ENCODE data around the gene CHIT1.

CHIT1 gene

DNA sequence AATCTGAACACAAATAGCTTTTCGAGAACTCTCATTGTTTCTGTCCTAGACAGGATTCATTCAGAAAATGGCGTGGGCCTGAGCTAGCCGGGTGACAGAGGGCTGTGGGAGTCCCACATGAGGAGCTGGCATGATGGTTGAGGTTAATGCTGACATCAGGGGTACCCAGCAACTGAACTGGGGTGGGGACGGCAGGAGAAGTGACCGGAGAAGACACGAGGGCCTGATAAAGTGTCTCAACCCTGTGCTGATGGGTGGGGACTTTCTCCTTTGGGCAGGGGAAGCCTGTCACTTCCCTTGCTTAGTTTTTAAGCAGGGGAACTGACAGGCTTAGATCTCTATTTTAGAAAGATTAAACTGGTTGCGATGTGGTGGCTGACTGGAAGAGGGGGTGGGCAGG is 14.6 kb downstream of the CHIT1 start:
- DNase-seq, result no peak

DNA sequence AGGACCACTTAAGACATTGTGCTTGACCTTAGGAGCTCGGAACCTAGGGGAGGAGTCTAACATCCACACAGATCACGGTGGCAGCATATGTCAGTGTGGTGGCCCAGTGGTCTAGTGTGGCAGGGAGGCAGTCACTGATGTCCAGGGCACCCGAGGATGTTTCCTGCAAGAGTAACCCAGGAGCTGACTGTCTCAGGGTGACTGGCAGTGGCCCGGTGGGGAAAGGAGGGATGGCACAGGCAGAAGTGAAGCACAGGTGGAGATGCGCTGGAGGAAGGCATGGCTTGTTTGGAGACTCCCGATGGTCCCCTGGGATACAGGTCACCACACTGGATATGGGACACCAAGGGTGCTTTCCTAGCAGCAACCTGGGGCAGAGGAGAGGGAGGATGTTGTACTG is 16.3 kb downstream of the CHIT1 start:
- no peak for DNase-seq

DNA sequence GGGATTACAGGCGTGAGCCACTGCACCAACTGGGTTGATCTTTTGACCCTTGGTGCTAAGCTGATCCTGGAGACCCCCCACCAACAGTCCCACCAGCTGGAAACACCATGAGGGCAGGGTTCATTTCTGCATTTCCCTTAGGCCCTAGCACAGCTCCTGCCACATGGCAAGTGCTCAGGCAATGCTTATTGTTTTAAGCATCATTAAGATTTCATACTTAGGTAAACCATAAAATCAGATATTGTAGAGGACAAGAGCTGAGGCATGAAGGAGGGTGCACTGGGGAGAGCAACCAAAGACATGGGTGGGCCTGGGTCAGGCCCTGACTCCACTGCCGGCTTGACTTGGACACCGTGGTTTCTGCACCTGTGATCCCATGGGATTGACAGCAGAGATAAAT is 17.7 kb downstream of the CHIT1 start:
- DNase-seq, result no peak

DNA sequence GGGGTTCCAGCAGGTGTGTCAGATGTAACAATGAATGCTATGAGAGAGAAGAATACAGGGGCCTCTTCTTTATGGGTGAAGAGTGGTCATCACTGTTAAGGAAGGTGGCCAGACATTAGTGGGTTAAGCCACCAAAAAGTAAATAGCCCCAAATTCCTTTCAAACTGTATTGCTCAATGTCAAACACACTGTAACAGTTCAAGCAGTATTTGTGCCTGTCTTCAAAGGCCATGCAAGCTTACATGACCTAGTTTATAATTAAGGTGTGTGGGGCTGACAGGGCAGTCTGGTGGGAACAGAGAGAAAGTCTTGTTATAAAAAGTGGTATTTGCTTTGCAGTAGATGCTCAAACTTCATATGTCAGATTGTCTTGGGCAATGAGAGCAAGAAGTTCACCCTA is 18.5 kb downstream of the CHIT1 start:
- no peak for DNase-seq

DNA sequence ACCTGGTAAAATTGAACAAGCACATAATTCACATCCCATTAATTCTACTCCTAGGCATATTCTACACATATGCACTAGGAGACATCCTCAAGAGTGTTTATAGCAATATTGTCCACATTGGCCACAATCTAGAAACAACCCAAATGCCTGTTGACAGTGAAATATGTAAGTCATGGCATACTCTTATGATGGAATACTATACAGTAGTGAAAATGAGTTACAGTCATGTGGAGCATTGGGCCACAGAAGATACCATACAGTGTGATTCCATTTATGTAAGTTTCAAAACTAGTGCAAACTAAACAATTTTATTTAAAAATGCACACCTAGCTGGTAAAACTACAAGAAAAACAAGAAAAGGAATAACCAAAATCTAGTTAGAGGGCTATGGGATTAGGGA is 19.1 kb downstream of the CHIT1 start:
- no peak for DNase-seq

DNA sequence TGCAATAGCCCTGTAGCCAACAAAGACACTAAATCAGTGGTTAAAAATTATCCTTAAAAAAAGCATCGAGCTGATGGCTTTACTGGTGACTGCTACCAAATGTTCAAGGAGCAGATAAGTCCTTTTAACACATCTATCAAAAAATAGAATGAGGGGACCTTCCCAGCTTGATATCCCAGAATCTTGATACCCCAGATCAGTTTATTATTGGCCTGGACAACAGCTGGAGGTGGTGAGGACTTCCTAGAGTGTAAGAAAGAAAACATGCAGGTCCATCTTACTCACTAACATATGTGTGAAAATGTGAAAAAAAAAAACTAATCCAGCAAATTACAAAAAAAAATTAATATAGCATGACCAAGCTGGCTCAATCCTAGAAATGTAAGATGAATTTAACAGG is 21.3 kb downstream of the CHIT1 start:
- no peak for DNase-seq

DNA sequence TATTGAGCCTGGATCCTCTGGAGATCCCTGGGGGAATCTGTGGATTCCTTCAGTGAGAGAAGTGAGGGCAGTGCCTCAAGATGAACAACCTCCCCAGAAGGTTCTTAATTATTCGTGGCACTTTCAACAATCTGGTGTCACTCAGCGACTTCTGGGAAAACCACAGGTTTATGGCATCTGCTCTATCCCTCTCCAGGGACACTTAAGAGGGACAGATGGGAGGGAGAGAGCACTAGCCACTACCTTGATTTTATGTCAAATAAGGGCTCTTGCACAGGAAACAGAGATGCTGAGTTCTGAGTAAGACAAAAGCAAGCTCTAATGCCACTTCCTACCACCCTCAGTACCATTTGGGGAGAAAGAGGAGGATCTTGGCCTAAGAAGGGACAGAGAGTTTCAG is 21.7 kb downstream of the CHIT1 start:
- no peak for DNase-seq

DNA sequence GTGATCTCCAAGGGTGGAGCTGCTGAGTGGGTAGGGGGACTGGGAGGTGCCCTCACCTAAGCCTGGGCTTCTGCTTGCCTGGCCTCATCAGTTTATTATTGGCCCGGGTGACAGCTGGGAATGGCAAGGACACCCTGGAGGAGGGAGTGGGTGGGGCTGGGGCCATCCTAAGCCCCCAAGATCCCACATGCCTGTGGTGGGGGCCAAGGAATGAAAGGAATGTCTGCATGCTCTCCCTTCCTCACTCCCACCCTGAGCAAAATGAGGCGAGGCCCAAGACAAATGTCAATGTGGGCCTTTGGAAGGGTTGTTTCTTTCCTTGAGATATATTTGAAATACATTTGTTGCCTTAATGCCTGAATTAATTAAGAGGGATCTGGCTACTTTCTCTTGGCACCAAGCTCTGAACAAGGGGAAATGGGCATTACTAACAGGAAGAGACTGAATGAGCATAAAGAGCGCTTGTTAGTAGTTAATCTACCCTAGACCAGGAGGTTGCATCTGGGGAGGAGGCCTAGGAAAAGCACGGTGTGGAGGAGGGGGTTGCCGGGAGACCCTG is 23.3 kb downstream of the CHIT1 start:
- no peak for DNase-seq

DNA sequence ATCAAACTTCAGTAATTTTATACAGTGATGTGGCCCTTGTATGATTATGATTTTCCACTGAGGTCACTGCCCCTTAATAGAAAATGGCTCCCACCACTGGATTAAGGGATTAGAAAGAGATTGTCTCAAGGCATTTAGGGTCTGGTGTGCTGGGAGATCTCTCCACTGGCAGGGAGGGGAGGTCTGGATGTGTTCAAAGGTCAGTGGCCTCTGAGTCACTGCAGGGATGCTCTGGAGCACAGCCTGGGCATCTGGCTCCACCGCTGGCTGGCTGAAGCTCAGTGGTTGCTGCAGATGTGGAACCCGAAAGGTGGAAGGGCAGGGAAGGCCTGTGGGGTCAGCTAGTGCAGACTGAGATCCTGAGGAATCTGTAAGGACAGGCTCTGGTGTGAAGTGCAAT is 24.7 kb downstream of the CHIT1 start:
- no peak for DNase-seq

DNA sequence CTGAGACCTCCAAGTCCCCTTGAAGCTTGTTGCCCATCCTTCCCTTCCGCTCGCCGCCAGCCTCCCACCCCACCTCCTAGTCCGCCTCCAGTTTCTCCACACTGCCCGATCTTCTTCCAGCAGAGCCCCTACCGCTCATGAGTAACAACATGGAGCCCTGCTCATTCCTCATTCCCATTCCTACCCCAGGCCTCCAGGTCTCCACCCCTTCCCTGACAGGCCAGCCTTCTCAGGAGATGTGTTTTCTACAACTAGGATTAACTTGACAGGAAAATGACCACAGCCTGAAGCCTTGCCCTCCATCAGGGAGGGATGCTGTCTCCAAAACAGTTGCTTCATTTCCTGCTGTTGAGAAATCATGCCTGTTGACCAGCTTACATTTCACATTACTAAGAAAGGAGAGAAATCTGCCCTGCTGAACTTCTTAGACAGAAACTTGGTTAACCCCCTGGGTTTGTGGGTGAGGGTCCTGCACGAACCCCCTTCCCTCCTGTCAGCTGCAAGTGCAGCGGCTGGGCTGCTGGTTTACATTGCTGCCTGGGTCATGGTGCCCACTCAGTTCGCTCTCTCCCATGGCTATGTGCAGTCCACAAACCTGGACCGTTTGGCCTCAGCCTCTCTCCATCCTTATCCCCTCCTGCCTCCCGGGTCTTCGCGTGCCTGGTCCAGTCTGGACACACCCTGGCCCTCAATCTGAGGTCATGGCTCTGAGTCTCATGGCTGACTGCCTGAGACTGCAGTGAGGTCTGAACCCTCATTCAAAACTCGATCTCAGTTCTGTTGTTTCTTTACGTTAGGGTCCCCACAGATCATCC is 26.8 kb downstream of the CHIT1 start:
- no peak for DNase-seq

DNA sequence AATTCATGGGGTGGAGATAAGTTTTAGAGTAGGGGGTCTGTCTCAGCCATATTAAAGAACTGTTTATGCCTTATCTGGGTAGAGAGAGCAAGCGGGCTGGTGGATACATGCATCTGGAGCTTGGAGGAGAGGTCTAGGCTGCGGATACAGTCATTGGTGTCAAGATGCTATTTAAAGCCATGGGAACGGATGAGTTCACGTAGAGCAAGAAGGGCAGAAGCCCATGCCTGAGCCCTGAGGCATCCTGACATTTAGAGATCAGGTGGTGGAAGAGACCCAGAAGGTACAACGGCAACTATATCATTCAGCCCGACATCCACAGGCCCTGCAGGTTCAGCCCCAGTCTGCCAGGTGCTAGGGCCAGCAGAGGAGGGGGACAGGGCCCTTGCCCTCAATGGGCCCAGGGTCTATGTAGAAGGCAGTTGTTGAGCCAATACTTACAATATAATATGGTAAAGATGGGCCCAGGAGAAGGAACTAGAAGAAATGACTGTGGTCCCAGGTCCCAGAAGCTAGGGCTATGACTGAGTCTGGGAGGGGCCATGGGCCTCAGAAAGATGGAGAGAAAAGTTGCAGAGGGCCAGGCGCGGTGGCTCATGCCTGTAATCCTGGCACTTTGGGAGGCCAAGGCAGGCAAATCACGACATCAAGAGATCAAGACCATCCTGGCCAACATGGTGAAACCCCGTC is 27.8 kb downstream of the CHIT1 start:
- DNase-seq, result no peak

DNA sequence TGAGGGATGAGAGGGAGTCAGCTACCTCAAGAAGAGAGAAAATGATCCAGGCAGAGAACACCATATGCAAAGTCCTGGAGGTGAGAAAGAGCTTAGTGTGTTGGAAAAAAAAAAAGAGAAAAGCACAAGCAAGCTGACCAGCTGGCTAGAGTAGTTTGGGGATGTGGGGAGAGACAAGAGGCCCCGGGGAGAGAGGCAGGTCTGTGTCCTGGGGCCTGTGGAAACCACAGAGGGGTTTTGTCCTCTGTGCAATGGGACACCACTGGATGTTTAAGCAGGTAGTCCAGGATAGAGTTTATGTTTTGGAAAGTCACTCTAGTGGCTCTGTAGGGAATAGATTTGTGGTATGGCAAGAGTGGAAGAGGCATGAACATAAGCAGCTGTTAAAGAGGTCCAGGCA is 28.6 kb downstream of the CHIT1 start:
- no peak for DNase-seq

DNA sequence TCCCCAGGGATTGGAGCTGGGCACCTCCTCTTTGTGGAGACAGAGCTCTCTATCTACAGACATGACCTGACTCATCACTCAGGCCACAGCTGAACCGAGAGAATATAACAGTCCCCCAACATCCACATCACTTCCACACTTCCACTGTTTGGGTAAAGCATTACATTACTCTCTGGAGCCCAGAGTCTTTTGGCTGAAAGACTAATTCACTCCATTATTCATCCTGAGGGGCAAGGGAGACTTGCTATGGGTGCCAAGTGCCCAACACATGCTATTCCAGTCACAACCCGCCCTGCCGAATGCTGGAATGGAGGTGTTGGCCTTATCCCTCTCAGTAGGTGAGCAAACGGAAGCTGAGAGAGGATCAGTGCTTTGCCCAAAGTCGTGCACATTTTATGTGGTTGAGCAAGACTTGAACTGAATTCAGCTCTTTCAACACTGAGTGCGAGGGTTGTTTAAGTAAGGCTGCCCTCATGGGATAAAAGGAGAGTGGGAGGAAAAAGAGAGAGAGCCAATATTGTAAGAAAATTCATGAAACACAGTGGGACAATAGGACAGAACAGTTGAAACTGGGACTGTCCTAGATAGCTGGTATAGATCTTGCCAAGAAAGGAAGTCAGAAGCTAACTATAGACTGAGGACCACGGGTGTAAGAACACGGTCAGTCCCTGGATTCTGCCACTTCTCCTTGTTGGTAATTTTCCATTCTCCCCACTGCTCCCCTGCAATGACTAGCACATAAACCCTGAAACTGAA is 29.5 kb downstream of the CHIT1 start:
- no peak for DNase-seq

DNA sequence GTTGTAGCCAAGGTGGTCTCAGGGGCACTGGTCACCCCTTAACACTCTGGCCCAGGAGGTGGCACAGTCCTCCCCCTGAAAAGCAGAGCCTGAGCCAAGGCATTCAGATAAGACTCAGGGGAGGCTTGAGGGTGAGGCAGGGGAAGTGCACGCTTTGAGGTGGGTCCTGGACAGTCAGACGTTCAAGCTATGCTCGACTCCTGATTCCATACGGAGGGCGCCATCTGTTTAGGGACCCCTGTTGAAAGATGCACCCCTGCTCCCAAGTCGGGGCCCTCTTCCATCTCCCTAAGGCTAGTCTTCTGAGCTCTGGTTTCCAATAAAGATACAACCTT is 30.0 kb downstream of the CHIT1 start:
- DNase-seq, result no peak

DNA sequence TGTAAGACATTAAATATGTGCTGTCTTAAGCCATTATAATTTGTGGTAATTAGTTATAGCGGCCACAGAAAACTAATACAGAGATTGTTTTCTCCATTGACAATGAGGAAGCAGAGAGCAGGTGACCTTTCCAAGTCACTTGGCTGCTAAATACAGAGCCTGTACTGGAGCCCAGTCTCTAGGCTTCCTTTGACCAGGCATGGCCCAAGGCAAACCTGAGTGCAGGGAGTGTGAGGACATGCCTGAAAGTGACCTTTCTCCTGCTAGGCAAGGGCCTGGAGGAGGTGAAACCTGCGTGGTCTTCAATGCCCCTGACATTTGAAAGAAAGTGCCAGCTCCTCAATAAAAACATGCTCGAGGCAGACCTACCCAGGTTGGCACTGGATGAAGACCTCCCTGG is 30.5 kb downstream of the CHIT1 start:
- no peak for DNase-seq

DNA sequence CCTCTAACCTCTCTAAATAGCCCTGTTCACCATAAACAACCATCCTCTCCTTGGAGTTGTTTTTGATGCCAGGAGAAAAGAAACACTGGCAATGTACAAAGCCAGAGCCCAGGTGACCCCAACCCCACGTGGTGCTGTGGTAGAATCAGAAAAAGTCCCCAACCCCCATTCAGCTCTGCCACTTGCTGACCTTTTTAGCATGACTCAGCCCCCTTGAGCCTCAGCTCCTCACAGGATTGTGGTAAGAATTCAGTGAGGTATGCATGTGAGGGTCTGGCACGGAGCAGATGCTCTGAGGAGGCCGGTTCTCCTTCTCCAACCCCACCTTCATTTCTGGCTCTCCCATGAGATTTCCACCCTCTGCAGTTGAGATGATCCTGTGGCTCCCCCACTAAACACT is 31.8 kb downstream of the CHIT1 start:
- no peak for DNase-seq

DNA sequence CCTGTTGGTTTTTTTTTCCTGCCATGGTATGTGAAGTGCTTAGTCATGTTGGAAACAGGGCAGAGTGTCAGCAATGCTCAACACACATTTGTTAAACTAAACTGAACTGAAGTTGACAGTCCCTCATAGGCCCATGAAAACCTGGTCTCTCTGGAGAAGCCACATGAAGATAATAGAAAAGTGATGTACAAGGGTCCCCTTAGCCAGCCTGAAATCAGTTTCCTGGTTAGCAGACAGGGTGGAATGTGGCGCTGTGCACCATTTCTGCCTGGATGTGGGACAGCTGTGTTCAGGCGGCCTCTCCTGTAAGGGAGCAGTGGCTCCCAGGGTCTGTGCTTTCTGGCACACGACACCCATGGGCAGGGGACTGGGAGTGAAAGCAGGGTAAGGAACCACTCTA is 33.1 kb downstream of the CHIT1 start:
- no peak for DNase-seq

DNA sequence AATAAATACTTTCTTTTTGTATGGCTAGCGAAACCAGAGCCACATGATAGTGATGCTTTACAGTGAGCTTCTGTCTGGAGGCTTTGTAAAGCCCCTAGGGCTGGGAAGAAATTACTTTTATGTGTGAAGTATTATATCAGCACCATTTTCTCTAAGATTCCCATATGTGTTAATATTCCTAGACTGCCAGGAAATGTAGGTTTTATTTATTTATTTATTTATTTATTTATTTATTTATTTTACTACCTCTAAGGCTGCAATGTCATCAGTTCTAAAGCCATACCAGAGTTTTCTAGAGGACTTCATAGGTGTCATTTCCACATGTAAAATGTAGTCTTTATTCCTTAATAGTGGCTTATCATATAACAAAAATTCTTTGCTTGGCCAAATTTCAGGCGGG is 38.5 kb downstream of the CHIT1 start:
- no peak for DNase-seq

DNA sequence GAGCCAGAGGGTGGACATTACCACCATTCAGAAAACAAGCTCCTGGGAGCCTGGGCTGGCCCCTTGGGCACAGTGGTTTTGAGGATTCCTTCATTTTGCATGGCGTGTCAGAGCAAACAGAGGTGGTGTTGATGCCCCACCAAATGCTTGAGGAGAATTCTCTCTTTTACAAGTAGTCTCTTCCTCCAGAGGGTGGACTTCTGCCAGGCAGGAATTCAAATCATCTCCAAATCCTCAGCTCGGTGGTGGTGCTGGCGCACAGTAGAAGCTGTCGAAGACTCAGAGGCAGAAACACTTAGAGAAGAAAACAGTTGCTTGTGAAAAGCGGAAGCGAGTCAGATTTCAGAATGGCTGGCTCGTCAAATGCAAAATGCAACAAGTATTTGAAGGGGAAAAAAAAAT is 39.5 kb downstream of the CHIT1 start:
- no peak for DNase-seq

DNA sequence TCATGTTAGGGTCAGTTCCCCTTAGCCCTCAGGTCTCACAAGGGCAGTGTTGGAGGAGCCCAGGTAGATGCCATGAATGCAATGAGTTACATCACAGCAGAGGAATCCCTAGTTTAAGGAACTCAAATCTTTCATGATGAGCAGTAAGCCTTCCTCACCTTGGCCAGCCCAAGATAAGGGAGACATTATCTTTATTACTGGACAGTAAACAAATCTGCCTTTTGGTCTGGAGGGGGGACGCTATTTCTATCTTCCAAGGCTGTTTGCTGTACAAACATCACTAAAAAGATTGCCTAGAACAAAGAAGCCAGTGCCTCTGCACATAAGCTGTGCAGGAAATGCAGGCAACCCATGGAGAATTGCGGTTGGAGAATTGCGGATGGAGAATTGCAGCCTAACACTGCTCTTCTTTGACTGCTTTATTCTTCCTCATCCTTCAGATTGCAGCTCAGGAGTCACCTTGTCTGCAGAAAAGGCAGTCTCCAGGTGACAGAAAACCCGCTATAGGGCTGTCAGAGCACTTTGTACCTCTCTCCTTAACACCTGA is 40.7 kb downstream of the CHIT1 start:
- no peak for DNase-seq

DNA sequence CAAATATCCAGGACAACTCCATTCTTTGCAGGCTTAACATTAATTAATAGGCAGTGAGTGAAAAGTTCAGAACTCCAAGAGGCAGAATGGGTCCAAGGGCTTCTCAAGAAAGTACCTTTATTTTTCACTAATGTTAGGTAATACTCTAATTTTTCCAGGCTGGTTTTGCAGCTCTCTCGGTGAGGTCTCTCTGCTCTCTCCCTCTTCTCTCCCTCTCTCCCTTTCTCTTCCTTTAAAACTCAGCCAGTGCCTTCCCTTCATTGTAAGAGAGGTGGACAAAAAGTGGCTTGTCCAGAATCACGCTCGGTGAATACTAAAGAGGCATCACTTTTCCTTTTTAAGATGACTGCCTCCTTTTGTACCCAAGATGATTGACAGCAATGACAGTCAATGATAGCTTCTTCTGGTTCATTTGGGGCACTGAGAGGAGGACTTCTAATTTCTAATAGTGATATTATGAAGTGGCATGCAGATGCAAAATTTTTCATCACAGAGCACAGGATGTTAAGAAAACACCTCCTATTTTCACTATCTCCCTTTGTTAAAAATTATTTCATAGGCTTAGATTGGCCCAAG is 41.7 kb downstream of the CHIT1 start:
- no peak for DNase-seq

DNA sequence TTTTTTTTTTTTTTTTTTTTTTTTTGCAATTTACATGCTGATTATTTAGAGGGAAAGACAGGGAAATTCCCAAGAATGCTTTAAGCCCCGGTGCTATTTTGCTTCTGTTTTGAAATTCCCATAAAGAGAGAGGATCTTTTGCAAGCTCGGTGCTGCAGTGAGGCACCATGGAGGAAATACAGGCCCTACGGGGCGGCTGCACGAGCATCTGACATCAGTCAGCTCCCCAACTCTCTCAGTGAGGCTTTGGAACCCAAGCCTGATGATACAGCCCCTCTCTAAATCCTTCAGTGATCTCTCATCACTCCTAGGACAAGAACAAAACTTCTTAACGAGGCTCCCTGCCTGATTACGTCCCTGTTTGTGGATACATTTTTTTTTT is 42.2 kb downstream of the CHIT1 start:
- DNase-seq, result no peak
